HG02943 (cell line): ENCODE measurements around the gene GPR3.
A peak's percentile ranks its signal among the peaks of the same experiment; 100 is the strongest.

Experiments used
- ATAC-seq: cut with Tn5 transposase; IDR thresholded peaks from one replicate; pipeline ENCODE4 v1.9.1; 2021; ENCODE audit warnings: mild to moderate bottlenecking, low read depth, moderate library complexity; ENCODE audit not compliant: unreplicated experiment

GPR3 gene

GRCh38 chr1:27358038-27358927 lies 34.1 kb upstream of the GPR3 start:
- no peak for ATAC-seq

GRCh38 chr1:27358928-27359313 lies 33.5 kb upstream of the GPR3 start:
- no peak for ATAC-seq

- no peak for ATAC-seq
Measured at GRCh38 chr1:27359822-27360158, 32.6 kb upstream of the GPR3 start.

- ATAC-seq, result no peak
Measured at GRCh38 chr1:27360159-27361043, 32.0 kb upstream of the GPR3 start.

GRCh38 chr1:27361044-27361402 lies 31.4 kb upstream of the GPR3 start:
- no peak for ATAC-seq

GRCh38 chr1:27361553-27361952 lies 30.9 kb upstream of the GPR3 start:
- no peak for ATAC-seq

- no peak for ATAC-seq
Measured at GRCh38 chr1:27363766-27364695, 28.4 kb upstream of the GPR3 start.

GRCh38 chr1:27364696-27365371 lies 27.6 kb upstream of the GPR3 start:
- ATAC-seq, result no peak

- peak; percentile 41 for ATAC-seq
Measured at GRCh38 chr1:27365372-27366112, 26.9 kb upstream of the GPR3 start.

- peak; percentile 41 for ATAC-seq
Measured at GRCh38 chr1:27366113-27366410, 26.4 kb upstream of the GPR3 start.

GRCh38 chr1:27366411-27367159 lies 25.8 kb upstream of the GPR3 start, which contains the start of gene MAP3K6:
TSS of gene MAP3K6 (minus strand) at chr1:27366961. CDS start at chr1:27366597, 364 bp downstream.
- peak; percentile 24 for ATAC-seq

- ATAC-seq, result no peak
Measured at GRCh38 chr1:27367160-27367650, 25.2 kb upstream of the GPR3 start.

- ATAC-seq, result no peak
Measured at GRCh38 chr1:27368869-27369582, 23.4 kb upstream of the GPR3 start.

- ATAC-seq, result no peak
Measured at GRCh38 chr1:27372022-27372807, 20.2 kb upstream of the GPR3 start.

- ATAC-seq, result no peak
Measured at GRCh38 chr1:27372808-27373690, 19.4 kb upstream of the GPR3 start.
